ENCODE results near the gene GRAMD2B.

- no peak for TF ChIP-seq ZNF367 (CRISPR knock-in tag; IDR thresholded peaks at IDR 0.05; ENCODE audit: borderline replicate concordance)
- no peak for TF ChIP-seq KDM4B (CRISPR knock-in tag; IDR thresholded peaks at IDR 0.05)
- TF ChIP-seq ZMAT3 (CRISPR knock-in tag; conservative IDR thresholded peaks at IDR 0.05): no peak
- TF ChIP-seq NCOR1 (IDR thresholded peaks at IDR 0.05; ENCODE audit: borderline replicate concordance, low read length): no peak
- TF ChIP-seq MYPOP (CRISPR knock-in tag; IDR thresholded peaks at IDR 0.05): no peak
- TF ChIP-seq, protein P1, sequence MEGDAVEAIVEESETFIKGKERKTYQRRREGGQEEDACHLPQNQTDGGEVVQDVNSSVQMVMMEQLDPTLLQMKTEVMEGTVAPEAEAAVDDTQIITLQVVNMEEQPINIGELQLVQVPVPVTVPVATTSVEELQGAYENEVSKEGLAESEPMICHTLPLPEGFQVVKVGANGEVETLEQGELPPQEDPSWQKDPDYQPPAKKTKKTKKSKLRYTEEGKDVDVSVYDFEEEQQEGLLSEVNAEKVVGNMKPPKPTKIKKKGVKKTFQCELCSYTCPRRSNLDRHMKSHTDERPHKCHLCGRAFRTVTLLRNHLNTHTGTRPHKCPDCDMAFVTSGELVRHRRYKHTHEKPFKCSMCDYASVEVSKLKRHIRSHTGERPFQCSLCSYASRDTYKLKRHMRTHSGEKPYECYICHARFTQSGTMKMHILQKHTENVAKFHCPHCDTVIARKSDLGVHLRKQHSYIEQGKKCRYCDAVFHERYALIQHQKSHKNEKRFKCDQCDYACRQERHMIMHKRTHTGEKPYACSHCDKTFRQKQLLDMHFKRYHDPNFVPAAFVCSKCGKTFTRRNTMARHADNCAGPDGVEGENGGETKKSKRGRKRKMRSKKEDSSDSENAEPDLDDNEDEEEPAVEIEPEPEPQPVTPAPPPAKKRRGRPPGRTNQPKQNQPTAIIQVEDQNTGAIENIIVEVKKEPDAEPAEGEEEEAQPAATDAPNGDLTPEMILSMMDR (CRISPR knock-in tag; IDR thresholded peaks at IDR 0.05): no peak
- TF ChIP-seq ZNF33A (CRISPR knock-in tag; IDR thresholded peaks at IDR 0.05; ENCODE audit: borderline replicate concordance): no peak
- TF ChIP-seq, protein P2, sequence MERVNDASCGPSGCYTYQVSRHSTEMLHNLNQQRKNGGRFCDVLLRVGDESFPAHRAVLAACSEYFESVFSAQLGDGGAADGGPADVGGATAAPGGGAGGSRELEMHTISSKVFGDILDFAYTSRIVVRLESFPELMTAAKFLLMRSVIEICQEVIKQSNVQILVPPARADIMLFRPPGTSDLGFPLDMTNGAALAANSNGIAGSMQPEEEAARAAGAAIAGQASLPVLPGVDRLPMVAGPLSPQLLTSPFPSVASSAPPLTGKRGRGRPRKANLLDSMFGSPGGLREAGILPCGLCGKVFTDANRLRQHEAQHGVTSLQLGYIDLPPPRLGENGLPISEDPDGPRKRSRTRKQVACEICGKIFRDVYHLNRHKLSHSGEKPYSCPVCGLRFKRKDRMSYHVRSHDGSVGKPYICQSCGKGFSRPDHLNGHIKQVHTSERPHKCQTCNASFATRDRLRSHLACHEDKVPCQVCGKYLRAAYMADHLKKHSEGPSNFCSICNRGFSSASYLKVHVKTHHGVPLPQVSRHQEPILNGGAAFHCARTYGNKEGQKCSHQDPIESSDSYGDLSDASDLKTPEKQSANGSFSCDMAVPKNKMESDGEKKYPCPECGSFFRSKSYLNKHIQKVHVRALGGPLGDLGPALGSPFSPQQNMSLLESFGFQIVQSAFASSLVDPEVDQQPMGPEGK (CRISPR knock-in tag; IDR thresholded peaks at IDR 0.05): no peak
- TF ChIP-seq EZH2 (conservative IDR thresholded peaks at IDR 0.05; ENCODE audit: low read depth, low read length): no peak
- no peak for TF ChIP-seq ZNF460 (CRISPR knock-in tag; IDR thresholded peaks at IDR 0.05; ENCODE audit: borderline replicate concordance)
- no peak for TF ChIP-seq REST (IDR thresholded peaks at IDR 0.05; ENCODE audit: borderline replicate concordance in 1 of 2, low read depth in 1 of 2, low read length in 2 of 2)
These were observed 14.5 kb downstream of the GRAMD2B start for GRCh38 chr5:126437721-126438120.

All from HepG2 (cell line).